Lower lobe of right lung (tissue), 2 donors: ENCODE results near the gene PI16. TPM values are rescaled to one million over a fixed set of nuclear protein-coding genes. Genes with fewer than 3 reads are reported as not detected.
A peak's percentile ranks its signal among the peaks of the same experiment; 100 is the strongest.
"Not testable (repeated sequence)": the region's sequence is repeated elsewhere in the genome, so short reads cannot be mapped to it uniquely, and the experiment has no call there.

ENCODE experiments used
- ATAC-seq, 2 donors: fragments of 200-7000 bp; cut with Tn5 transposase; one replicate each; pipeline ENCODE4 v1.9.1; 2020 to 2022; ENCODE audit warnings: mild to moderate bottlenecking in 2 of 2, moderate library complexity in 2 of 2
- DNase-seq: peaks from one replicate; pipeline ENCODE4 v3.0.0-alpha.2; 2020
- H3K27ac ChIP-seq: fragments of 200-600 bp; one replicate; pipeline ENCODE4 v1.8.0; 2022
- H3K27me3 ChIP-seq: fragments of 200-600 bp; one replicate; pipeline ENCODE4 v1.8.0; 2022; ENCODE audit warnings: low read depth
- H3K36me3 ChIP-seq: fragments of 200-600 bp; one replicate; pipeline ENCODE4 v1.8.0; 2022; ENCODE audit warnings: mild to moderate bottlenecking
- H3K4me1 ChIP-seq: fragments of 200-600 bp; one replicate; pipeline ENCODE4 v1.8.0; 2022
- H3K4me3 ChIP-seq: fragments of 200-600 bp; one replicate; pipeline ENCODE4 v1.8.0; 2022; ENCODE audit warnings: mild to moderate bottlenecking
- H3K9me3 ChIP-seq: fragments of 200-600 bp; one replicate; pipeline ENCODE4 v1.8.0; 2022
- intact Hi-C: fragments of 100-400 bp; cut with DNase I; formaldehyde crosslinking; loops from one replicate; pipeline ENCODE4 v1.11.0; 2022
- total RNA-seq: library from RNA; stranded (reverse); fragmentation: NEBNext Ultra II Directional; extraction: Animal tissue kit (Norgen Biotek cat#: 25700); gene quantifications from one replicate; pipeline ENCODE4 v1.2.1, GENCODE V29; 2021
- TF ChIP-seq, protein P1 (sequence below): fragments of 200-600 bp; IDR thresholded peaks from one replicate; pipeline ENCODE4 v1.8.0; 2022; ENCODE audit warnings: antibody characterized with exemption, mild to moderate bottlenecking
- donor health status: DM: no; HTN: yes; CAD: no; lungs with severe emphysema.

The PI16 gene
- total RNA-seq, 1 donor from 2014 or later = 11.9 TPM

DNA sequence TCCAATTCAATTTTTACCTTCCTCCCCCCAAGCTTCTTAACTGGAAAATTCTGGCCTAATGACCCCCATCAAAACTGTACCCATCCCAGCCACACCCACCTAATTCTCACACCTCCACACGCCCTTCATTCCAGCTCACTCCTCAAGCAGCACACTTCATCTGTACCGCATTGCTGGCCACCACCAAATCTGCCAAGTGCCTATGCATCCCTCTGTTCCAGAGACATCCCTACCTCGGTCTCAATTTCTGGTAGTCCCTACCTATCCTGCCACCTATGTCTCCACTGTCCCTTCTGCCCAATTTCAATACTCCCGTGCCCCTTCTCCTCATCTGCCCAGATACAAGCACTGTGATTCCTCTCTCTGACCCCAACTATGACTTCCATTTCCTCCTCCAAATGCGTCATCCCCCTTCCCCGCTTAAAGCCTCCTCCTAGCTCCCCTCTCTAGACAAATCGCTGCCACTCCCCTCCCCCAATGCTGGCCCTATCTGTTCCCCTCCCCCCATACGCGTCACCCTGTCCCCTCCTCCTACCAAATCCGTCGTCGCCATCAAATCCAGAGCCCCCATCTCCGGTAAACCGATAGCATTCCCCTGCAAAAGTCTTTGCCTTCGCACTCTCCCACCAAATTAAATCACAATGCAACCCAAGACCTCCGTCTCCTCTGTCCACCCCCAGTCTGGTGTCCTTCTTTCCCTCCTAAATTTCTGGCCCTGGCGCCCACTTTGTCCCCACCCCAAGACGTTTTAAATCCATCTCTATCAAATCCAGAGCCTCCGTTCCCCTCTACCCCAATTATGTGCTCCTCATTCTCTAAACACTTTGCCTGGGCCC, 30.3 kb downstream of the PI16 start:
- DNase-seq = no peak
- intact Hi-C loops = no loop called here

DNA sequence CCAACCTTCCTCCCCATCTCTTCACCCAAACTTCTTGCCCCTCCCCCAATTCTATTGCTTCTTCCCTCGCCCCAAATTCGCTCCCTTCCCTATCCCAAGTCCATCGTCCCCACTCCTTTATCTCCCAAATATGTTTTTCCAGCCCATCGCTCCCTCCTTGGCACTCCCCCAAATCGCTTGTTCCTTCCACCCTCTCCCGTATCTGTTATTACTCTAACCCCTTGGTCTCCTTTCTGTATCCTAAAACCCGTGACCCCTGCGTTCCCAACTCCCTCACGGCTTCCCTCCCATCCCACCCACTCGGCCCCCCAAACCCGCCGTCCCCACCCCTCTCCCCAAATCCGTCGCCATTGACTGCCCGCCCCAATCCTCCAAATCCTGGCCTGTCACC, 30.9 kb downstream of the PI16 start:
- intact Hi-C loops = no loop called here

More for the DNA sequence above, 30.3 kb downstream of the PI16 start:
- peak overlapping the region; percentile 98 for H3K4me3 ChIP-seq
- no peaks in the 10 kb centered on the region for H3K27me3 ChIP-seq
- H3K27ac ChIP-seq = peak overlapping the region; percentile 98
- H3K4me1 ChIP-seq = peaks cover 55% of the 10 kb centered on the region
- H3K36me3 ChIP-seq = peaks cover 15% of the 10 kb centered on the region
- TF ChIP-seq, protein P1, sequence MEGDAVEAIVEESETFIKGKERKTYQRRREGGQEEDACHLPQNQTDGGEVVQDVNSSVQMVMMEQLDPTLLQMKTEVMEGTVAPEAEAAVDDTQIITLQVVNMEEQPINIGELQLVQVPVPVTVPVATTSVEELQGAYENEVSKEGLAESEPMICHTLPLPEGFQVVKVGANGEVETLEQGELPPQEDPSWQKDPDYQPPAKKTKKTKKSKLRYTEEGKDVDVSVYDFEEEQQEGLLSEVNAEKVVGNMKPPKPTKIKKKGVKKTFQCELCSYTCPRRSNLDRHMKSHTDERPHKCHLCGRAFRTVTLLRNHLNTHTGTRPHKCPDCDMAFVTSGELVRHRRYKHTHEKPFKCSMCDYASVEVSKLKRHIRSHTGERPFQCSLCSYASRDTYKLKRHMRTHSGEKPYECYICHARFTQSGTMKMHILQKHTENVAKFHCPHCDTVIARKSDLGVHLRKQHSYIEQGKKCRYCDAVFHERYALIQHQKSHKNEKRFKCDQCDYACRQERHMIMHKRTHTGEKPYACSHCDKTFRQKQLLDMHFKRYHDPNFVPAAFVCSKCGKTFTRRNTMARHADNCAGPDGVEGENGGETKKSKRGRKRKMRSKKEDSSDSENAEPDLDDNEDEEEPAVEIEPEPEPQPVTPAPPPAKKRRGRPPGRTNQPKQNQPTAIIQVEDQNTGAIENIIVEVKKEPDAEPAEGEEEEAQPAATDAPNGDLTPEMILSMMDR = no peak
- peak; percentile 25 to 34 for ATAC-seq
- H3K9me3 ChIP-seq = no peaks in the 10 kb centered on the region

DNA sequence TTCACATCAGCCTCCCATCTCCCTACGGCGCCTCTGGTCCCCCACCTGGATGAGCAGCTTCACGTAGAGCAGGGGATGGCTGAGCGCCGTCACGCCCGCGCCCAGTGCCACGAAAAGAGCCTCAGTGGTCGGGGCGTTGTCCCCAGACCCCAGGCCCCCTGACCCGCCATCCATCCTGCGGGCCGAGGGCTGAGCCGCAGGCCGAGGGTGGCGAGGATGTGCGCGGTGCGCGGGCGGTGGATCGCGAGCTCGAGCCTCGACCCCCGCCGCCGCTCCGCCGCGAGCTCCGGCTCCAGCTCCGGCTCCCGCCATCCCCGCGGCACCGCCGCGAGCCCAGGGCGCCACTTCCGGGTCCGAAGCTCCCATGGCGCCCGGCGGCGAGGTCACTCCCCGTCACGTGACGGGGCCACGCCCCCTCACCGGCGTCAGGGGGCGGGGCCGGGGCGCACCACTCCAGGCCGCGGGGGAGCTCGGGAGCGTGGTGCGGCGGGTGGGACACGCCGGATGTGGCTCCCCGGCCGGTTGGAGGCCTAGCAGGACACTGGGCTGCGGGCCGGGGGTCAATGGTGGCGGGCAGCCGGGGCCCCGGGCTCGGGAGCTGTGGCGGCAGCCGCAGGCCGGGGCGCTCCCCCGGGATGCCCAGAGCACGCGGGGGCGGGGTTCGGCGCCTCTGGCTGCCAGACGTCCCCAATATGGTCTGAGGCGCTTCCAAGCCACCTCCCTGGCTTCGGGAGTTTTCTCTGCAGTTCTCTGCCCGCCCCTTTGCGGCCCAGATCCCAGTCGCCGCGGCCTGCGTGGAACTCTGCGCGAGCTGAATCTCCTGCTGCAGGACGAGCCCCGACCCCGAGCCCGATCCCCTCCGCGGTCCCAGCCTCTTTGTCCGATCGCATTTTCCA, 31.5 kb downstream of the PI16 start, which contains the start of gene MTCH1:
Gene MTCH1 (minus strand): TSS at position 389 of the 896 bp plus-strand sequence. CDS start 23 bp downstream, at position 366.
- H3K27me3 ChIP-seq = no peaks in the 10 kb centered on the region
- ATAC-seq = peak; percentile 97 to 98
- TF ChIP-seq, protein P1 = no peak

More for the DNA sequence above, 30.9 kb downstream of the PI16 start:
- TF ChIP-seq, protein P1 = no peak
- H3K4me1 ChIP-seq = peaks cover 51% of the 10 kb centered on the region
- peak overlapping the region; percentile 98 for H3K27ac ChIP-seq
- no peaks in the 10 kb centered on the region for H3K9me3 ChIP-seq
- ATAC-seq (no peak), DNase-seq (no peak)
- peaks cover 13% of the 10 kb centered on the region for H3K36me3 ChIP-seq
- H3K4me3 ChIP-seq = peak overlapping the region; percentile 98
- no peaks in the 10 kb centered on the region for H3K27me3 ChIP-seq

DNA sequence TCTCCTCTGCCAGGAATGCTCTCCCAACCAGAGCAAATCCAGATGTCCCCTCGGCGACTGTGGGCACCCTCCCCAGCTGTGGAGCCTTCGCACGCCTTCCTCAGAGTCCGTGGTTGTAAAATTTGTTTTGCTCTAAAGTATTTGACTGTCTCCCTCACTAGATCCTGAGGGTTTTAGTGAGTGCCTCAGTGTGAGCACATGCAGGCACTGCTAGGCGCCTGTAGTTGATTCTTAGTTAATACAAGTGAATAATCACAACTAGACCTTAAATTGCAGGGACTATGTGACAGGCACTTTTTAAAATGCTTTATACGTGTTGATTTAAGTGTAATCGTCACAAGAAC, 32.1 kb downstream of the PI16 start:
- H3K27ac ChIP-seq = peak overlapping the region; percentile 98
- DNase-seq (no peak), ATAC-seq (peak in 1 of 2 donors; percentile 8)
- H3K27me3 ChIP-seq = no peaks in the 10 kb centered on the region
- TF ChIP-seq, protein P1 = no peak
- peaks cover under 1% of the 10 kb centered on the region for H3K36me3 ChIP-seq
- intact Hi-C loops = no loop called here
- peaks cover 39% of the 10 kb centered on the region for H3K4me1 ChIP-seq
- no peaks in the 10 kb centered on the region for H3K9me3 ChIP-seq
- peak overlapping the region; percentile 98 for H3K4me3 ChIP-seq

More for the DNA sequence above, 31.5 kb downstream of the PI16 start, which contains the start of gene MTCH1:
- peaks cover 6% of the 10 kb centered on the region for H3K36me3 ChIP-seq
- DNase-seq = peak; percentile 93
- H3K4me1 ChIP-seq = peaks cover 45% of the 10 kb centered on the region
- no peaks in the 10 kb centered on the region for H3K9me3 ChIP-seq
- H3K4me3 ChIP-seq = peak within 1 kb of the TSS; percentile 98
- intact Hi-C loops = no loop called here
- H3K27ac ChIP-seq = peak within 1 kb of the TSS; percentile 98

DNA sequence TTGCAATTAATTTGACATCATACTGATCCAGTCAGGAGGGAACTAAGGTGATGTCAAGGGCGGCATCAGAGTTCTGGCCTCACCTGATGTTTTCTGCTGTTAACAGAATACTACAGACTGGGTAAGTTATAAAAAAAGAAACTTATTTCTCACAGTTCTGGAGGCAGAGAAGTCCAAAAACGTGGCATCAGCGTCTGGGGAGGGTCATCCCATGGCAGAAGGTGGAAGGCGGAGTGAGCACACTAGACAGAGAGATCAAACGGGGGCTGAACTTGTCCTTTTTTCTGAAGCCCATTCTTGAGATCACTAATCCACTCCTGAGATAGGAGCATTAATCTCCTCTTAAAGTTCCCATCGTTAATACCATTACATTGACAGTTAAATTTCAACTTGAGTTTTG, 34.7 kb downstream of the PI16 start:
- ATAC-seq (no peak), DNase-seq (no peak)
- Histone ChIP-seq H3K27ac (no peak overlapping the region), H3K4me3 (no peak overlapping the region), H3K9me3 (no peaks in the 10 kb centered on the region), H3K36me3 (no peaks in the 10 kb centered on the region), H3K27me3 (no peaks in the 10 kb centered on the region), H3K4me1 (peaks cover 17% of the 10 kb centered on the region)
- TF ChIP-seq, protein P1 = no peak
- intact Hi-C loops = no loop called here

DNA sequence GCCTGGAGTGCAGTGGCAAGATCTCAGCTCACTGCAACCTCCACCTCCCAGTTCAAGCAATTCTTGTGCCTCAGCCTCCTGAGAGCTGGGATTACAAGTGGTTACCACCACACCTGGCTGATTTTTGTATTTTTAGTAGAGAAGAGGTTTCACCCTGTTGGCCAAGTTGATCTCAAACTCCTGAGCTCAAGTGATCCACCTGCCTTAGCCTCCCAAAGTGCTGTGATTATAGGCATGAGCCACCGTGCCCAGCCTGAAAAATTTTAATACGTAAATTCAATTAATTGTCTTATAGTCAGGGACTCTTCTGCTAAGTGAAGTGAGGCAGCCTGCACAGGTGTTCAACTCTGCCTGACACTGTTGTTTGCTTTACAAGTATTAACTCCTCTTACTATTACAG, 35.9 kb downstream of the PI16 start:
- H3K4me3 ChIP-seq, intact Hi-C loops, H3K27ac ChIP-seq, H3K27me3 ChIP-seq, H3K9me3 ChIP-seq, H3K36me3 ChIP-seq, DNase-seq, ATAC-seq: not testable (repeated sequence)
- H3K4me1 ChIP-seq = peaks cover 11% of the 10 kb centered on the region
